Measurements from ENCODE around the gene L1CAM.

Gene L1CAM

DNA sequence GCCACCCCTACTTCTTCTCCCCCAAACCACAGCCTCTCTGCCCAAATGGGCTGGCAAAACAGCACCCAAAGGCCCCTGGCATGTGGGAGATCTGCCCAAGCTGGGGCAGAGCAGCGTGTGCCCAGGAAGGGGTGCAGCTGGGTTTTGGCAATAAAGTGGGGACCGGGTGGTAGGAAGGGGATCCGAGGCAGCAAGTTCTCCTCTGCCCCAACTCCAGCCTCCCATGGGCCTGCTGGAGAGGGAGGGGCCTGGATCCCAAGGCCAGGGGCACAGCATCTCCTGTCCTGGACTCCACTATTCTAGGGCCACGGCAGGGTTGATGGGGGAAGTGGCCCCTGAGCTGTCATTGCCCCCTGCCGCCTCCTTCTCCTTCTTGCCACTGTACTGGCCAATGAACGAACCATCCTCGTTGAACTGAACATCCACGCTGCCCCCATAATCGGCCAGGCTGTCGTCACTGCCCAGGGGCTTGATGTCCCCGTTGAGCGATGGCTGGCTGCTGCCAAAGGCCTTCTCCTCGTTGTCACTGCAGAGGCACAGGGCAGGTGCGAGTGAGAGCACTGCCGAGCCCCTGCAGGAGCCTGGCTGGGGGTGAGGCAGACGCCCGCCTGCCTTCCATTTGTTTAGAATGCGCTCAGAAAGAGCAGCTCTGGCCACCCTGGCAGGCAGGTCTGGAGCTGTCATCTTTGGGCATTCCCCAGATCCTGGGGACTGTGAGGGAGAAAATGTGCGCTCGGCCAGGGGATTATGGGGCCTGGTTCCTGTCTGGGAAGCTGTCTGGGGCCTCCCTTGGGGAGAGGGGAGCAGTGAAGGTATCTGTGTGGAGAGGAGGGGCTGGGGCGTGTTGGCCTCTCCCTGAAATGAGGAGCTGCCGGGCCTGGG, 23.4 kb downstream of the L1CAM start:
- DNase-seq (ENCODE audit: low read depth): no peak

DNA sequence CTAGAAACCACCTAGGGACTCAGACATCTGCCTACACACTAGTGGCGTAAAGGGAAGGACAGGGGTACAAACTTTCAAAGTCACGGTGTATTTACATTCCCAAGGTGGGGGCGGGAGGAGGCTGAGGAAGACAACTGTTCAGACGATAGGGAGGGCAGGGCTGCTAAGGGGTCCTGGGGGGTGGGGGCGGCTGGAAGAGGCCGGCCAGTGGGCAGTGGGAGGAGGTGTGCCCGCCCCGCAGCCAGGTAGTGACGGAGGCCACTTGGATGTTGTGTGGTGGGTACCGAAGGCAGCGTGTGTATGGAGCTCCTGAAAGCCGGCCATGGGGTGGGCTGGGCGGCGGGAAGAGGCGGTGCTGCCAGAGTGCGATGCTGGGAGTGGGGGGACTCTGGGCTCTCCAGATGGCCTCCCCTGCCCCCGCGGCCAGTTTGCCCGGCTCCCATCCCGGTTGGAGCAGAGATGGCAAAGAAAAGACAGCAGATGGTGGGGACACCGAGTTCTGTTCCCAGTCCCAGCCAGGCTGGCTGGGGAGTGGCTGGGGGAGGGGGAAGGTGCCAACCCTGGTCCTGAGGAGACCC, 24.2 kb downstream of the L1CAM start:
- DNase-seq (ENCODE audit: low read depth): no peak

DNA sequence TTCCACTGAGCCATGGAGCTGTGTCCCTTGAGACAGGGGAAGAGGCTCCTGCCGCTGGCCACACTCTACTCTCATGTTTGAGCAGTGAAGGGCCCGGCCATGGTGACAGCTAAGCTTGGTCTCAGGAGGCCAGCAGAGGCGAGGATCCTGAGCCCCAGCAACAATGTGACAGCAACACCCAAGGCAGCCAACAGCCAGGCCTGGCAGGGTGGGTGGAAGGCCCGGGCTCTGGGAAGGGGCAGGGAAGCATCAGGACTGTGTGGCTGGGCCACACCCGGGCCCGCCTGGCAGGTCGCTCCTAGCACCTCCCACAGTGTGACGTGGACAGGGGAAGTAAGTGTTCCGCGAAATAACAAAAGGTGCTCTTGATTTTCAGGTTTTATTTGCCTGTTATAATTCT, 24.8 kb downstream of the L1CAM start:
- DNase-seq (ENCODE audit: low read depth): no peak

DNA sequence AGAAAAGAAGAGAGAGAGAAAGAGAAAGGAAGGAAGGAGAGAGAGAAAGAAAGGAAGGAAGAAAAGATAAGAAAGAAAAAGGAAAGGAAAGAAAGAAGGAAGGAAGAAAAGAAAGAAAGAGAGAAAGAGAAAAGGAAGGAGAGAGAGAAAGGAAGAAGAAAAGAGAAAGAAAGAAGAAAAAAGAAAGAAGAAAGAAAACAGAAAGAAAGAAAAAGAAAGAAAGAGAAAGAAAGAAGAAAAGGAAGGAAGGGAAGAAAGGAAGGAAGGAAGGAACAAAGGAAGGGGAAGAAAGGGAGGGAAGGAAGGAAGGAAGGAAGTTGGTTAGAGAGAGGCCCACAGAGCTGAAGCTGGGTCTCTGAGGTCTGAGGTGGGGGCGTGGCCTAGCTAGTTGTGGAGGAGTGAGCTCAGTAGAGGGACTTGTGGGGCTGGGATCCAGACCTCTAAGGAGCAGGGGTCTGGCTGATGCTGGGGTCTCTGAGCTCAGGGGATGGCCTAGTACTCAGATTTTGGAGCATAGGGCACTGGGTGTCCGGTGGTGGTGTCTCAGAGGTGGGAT, 28.5 kb downstream of the L1CAM start:
- no peak for DNase-seq (ENCODE audit: low read depth)

DNA sequence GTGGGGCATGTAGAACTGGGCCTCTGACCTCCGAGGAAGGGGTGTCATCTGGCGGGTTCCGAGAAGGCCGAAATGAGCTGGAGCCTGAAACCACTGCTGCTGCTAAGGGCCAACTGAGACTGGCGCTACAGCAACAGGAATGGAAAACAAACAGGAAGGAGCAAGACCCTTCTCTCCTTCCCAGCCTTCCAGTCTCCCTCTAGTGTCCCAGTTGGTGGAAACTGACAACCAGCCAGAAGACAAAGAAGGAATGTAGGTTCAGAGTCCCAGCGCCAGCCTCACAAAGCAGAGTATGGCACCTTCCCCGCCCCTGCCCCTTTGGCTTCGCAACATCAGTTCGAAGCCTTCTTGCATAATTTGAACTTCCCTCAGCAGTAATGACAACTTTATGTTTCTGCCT, 31.3 kb downstream of the L1CAM start:
- no peak for DNase-seq (ENCODE audit: low read depth)

DNA sequence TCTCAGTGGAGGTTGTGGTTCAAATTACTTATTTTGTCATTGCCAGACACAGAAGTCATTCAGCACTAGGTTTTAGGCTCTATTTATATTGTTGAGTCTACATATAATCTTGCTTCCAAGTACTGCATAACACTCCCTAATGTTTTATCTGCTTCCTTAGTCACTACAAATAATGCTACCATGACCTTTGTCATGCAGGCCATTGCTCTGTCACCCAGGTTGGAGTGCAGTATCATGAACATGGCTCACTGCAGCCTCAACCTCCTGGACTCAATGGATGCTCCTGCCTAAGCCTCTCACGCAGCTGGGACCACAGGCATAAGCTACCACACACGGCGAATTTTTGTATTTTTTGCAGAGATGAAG, 32.1 kb downstream of the L1CAM start:
- DNase-seq (ENCODE audit: low read depth): no peak

DNA sequence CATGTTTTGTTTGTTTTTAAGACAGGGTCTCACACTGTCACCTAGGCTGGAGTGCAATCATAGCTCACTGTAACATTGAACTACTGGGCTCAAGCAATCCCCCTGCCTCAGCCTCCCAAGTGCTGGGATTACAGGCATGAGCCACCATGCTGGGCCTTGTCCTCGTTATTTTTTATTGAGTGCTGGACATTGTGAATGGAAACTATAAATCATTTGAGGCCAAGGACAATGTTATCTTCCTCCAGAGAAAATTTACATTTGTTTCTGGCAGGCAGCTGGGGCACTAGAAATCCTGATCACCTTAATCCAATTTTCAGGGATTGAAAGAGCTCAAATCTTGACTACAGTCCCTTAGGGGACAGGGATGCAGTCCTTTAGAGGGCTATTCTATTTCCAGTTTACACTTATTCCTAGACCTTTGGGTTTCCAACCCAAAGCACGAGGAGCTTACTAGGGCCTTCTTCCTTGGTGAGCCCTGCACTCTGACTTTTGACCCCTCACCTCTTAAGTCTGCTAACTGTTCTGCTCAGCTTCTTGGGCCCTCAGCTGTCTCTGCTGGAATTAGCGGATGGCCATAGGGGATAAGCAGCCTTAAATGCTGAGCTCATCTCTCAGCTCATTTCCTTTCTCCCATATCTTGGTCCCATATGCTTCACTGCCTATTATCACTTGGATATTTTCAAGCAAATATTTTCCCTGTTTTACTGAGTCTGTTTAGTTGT, 32.6 kb downstream of the L1CAM start:
- DNase-seq (ENCODE audit: low read depth): no peak

DNA sequence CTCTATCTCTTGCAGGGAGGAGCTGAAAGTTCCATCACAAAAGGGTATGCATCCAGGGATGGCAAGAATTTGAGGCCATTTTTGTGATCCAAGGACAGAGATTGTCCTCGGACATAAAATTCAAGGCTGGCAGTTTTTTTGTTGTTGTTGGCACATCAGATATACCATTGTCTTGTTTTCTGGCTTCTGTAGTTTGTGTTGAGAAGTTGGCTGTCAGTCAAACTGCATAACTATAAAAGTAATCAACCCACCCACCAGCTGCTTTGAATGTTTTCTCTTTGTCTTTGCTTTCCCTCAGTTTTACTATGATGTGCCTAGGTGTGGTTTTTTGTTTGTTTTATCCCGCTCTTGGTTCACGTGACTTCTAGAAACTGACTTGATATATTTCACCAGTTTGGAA, 34.0 kb downstream of the L1CAM start:
- DNase-seq (ENCODE audit: low read depth): no peak

DNA sequence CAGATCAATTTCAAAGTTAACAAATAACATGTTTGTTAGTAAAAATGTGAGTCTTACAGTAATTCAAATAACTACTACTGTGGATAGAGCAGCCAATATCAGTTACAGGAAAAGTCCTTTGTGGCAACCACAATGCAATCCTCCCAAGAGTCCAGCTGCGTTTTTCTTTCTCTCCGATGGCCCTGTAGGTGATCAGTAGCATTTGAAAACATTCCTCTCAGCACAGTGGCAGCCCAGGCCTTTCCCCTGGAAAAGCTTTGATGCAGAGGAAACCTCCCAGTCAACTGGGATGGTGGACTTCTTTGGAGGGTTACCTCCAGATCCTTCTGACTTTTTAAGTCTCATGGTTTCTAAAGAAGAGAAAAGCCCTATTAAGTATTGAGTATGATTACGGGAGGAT, 37.6 kb downstream of the L1CAM start:
- DNase-seq (ENCODE audit: low read depth): no peak

DNA sequence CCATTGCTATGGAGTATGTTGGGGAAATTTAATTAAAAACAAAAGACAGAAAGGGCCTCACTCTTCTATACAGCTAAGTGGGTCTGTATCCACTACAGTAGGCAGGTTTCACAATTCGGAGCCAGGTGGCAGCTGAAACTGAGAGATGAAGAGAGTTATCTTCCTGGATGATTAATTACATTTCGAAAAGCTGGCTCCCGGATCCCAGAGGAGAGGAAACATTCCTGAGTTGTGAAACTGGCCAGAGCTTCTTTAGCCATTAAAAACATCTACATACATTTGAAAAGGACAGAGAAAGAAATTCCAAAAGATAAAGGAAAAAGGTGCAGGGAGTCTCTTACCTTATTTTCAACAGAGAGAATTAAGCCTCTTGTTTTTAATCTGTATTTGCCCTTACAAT, 40.1 kb downstream of the L1CAM start:
- peak; percentile 53 for DNase-seq (ENCODE audit: low read depth)

DNA sequence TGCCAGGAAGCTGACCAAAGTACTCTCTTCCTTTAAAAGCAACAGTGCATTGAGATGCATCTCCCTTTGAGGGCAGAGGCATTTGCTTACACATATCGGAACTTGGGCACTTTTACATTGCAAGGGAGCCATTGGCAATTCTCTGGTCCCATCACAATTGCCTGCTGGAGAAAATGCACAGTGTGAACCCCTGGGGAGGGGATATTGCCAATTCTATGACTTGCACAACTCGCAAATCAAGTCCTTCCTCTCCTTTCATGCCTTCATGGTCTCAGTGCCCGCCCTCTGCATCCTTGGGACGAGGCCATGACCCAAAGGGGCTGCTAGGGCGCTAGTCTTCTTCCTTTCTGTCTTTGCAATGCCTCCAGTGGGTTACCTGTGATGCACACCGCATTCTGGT, 40.8 kb downstream of the L1CAM start:
- DNase-seq (ENCODE audit: low read depth): no peak

DNA sequence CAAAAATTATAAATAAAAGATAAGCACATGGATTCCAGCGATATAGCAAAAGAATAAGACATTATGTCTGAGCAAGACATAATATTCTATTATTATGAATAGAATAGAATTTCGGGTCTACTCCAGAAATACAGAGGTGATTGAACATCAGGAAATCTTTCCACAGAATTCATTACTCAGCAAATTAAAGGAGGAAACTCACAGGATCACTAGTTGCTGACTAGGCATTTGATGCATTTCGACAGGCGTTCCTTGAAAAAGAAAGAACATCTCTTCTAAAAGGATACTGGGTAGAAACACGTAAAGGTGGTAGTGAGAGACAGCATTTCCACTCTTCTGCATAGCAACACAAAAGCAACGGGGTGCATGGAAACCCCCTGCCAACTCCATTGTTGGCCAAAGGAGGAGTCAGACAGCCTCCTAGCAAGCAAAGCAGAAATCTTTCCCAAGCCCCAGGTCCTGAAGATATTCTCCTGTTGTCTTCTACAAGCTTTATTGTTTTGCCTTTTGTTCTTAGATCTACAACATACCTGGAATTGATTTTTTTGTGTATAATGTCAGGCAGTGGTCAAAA, 41.4 kb downstream of the L1CAM start:
- no peak for DNase-seq (ENCODE audit: low read depth)

DNA sequence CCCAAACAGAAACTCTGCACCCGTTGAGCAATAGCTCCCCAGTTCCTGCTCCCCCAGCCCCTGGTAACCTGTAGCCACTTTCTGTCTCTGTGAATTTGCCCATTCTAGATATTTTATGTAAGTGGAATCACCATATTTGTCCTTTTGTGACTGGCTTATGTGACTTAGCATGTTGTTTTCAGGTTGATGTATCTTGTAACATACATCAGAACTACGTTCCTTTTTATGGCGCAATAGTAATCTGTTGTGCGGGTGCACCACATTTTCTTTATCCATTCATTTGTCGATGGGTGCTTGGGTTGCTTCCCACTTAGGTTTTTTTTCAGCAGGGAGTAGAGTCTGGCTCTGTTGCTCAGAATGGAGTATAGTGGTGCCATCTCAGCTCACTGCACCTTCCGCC, 49.1 kb downstream of the L1CAM start:
- no peak for DNase-seq (ENCODE audit: low read depth)

DNA sequence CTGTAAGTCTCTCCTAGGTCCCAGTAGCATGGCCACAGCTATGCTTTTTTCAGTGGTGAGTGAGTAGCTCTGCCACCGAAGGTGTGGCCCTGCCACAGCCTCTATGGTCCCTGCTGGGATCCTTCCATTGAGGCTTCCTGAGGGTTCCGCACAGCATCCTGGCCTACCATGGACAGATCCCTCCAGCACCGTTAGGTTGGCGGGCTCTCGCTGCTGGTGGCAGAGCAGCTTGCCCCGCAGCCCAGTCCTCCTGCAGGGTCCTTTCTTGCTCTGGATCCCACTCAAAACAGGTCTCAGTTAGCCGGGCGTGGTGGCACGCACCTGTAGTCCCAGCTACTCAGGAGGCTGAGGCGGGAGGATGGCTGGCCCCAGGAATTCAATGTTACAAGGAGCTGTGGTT, 53.2 kb downstream of the L1CAM start:
- no peak for DNase-seq (ENCODE audit: low read depth)

DNA sequence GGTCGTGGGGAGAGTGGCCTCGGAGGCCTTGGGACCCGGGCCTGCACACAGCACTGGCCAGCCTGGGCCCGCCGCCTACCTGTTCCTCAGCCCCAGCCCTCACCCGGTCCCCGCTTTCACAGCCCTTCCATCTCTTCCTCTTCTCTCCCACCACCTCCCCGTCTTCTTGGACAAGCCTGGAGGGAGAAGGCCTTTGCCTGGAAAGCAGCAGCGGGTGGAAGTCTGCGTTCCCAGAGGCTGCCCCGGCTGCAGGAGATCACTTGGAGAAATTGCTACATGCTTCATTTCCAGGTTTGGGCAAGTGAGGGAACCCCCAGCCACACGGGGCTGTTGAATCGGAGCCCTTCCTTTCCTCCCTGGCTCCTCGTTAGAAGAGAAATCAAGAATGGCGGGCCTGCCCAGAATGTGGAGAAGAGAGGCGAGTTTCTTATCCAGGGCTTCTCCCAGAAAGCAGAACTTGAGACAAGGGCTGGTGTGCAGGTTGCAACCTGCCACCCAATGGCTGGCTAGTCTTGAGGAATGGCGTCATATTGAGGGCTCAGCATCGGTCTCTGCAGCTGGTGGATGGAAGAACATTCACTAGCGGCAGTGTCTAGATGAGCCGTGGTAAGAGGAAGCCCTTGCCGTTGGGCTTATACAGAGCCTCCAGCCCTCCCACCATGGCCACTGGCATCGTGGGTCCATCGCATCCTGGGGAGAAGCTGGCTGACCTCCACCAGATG, 54.4 kb downstream of the L1CAM start:
- DNase-seq (ENCODE audit: low read depth): no peak

DNA sequence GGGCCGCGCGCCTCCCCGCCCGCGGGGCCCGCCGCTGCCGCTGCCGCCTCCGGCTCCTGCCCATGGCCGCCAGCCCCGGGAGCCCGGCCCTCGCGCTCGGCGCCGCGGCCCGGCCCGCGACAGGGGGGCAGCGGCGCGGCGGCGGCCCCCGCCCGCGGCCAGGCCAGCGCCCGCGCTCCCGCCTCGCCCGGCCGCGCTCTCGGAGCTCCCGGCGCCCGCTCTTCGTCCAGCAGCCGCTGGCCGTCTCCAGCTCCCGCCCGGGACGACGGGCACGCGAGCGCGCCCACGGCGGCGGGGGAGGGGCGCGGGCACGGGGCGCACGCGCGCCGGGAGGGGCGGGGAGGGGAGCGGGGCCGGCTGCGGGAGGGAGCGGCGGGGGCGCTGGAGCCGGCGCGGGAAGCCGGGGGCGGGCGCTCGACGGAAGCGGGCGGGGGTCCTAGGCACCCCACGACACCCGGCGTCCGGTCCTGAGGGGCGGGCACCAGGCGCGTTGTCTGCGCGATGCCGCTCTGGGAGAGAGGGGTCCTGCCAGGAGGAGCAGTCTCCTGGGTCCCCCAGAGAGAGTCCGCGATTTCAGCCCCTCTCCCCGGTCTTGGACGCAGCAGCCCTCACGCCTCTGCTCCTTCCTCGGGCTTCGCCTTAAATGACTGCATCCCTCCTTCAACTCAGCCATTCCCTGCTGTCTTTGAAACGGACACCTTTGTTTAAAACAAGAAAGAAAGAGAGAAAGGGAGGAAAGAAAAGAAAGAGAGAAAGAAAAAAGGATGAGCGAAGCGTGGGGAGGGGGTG, 55.1 kb downstream of the L1CAM start:
- no peak for DNase-seq (ENCODE audit: low read depth)

DNA sequence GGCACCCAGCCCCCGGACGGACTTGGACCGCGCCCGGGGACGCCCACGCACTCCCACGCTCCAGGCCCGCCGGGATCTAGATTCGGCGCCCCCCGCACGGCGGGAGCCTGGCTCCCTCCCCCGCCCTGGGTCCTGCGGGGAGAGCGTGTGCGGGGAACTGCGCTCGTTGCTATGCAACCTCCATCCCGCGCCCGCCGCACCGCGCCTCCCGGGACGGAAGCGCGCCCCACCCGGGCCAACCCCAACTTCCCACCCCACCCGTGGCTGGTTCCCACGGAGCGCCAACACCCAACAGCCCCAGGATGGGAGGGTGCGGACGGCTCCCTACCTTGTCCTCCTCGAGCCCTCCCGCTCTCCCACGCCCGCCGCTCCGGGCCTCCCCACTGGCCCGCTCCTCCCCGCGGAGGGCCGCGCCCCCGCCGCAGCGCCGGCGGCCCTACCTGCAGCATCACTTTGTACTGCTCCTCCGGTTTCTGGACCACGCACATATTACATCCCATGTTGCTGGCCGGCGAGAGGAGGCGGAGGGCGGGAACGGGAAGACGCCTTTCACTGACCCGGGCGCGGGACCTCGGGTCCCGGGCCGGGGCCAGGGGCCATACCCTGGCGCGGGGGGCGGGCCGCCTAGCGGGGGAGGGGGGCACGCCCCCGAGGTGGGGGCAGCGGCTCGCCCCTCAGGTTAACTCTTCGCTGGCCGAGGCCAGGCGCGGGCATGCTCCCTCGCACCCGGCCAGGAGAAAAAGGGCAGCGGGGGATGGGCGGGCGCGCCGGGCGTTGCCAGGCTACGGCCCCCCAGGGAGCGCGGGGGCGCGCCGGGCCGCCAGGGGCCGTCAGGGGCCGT, 56.0 kb downstream of the L1CAM start, which contains the start of gene PDZD4:
PDZD4 (minus strand) TSS at position 746 of the 841 bp plus-strand sequence; CDS start at position 500, 246 bp downstream.
- DNase-seq (ENCODE audit: low read depth): no peak

DNA sequence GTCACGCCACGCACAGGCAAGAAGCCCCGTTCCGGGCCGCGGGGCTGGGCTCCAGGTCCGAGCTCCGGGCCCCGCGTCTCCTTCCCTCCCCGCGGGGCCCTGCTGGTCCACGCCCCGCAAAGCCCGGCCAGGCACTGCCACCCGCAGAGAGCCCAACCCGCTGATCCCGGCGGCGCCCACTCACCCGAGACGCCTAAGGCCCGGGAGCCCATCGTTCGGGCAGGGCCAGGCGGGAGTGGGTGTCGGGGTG, 56.5 kb downstream of the L1CAM start:
- no peak for DNase-seq (ENCODE audit: low read depth)

DNA sequence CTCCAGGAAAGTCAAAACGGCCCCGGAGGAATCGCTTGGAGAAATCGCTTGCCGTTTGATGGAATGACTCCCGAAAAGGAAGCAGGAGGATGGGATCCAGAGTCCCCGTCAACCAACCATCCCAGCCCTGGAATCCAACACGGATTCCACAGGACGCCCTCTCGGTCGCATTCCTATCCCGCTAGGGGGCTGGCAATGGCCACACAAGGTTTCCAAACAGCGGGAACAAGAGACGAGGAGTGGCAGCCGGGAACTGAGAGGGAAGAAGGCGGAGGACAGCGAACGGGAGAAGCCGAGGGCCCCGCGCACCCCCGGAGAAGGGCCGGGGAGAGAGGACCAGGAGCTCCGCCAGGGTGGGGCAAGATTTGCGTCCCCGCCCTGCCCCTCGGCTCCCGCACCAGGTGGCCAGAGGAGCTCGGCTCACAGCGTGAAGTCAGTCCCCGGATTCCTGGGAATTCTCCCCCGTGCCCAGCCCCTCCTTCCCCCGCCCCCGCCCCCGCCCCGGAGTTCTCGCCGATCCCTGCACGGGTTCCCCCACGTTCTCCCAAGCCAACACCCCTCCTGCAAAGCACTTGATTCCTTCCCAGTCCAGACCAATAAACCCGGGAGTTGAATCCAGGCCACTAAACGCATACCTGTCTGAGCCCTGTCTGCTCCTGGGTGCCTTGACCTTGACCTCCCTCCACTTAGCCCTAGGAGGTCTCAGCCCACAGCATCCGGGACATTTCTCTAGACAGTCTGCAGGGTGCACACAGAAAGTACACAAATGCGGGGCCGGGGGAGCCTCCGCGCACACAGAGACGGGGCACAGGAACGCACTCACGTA, 57.0 kb downstream of the L1CAM start:
- DNase-seq (ENCODE audit: low read depth): no peak
